ENCODE results near the gene NEUROG2. TPM values are rescaled to one million over a fixed set of nuclear protein-coding genes. Genes with fewer than 3 reads are reported as not detected.
"Not testable (repeated sequence)": the region's sequence is repeated elsewhere in the genome, so short reads cannot be mapped to it uniquely, and the experiment has no call there.

Gene NEUROG2
- total RNA-seq, 1 donor from 2014 or later: not detected

- TF ChIP-seq CTCF (IDR thresholded peaks at IDR 0.05; ENCODE audit: borderline replicate concordance): no peak
- Histone ChIP-seq H3K4me1 (no peaks in the 10 kb centered on the region), H3K27ac (replicated peaks) (no peak overlapping the region), H3K27me3 (ENCODE audit: low read depth) (peaks cover 19% of the 10 kb centered on the region), H3K36me3 (no peaks in the 10 kb centered on the region), H3K9me3 (replicated peaks) (peaks cover 35% of the 10 kb centered on the region), H3K4me3 (no peak overlapping the region)
- intact Hi-C loops (cut with micrococcal nuclease): no loop called here
- no peak for DNase-seq
Observed at GRCh38 chr4:112492321-112492720, 23.7 kb downstream of the NEUROG2 start.

GRCh38 chr4:112490808-112491207 lies 25.2 kb downstream of the NEUROG2 start:
- peaks cover 35% of the 10 kb centered on the region for H3K9me3 ChIP-seq (replicated peaks)
- H3K4me3 ChIP-seq; intact Hi-C loops (cut with micrococcal nuclease); H3K36me3 ChIP-seq; DNase-seq; H3K27ac ChIP-seq (replicated peaks); H3K4me1 ChIP-seq: not testable (repeated sequence)
- peaks cover 23% of the 10 kb centered on the region for H3K27me3 ChIP-seq (ENCODE audit: low read depth)

DNA sequence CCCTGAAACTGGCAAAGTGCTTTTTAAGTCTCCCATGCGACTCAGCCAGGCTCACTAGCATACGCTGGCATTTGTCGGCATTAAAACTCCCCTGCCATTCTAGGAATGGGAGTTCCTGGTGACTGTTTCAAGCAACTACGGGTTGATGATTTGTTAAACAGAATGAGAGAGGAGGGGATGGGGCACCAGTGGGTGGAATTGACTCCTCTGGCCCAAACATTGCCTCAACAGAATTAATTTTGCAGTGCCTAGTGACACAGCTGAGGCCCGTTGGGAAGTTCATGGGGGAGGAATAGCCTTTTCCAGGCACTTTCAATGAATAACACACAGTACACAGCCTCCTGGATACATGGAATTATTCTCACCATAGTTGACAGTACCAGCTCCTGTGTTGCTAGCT lies 30.1 kb downstream of the NEUROG2 start:
- intact Hi-C loops (cut with micrococcal nuclease): no loop called here
- no peak overlapping the region for H3K27ac ChIP-seq (replicated peaks)
- H3K4me3 ChIP-seq: no peak overlapping the region
- no peak for DNase-seq
- H3K27me3 ChIP-seq (ENCODE audit: low read depth): peaks cover 11% of the 10 kb centered on the region
- H3K36me3 ChIP-seq: no peaks in the 10 kb centered on the region
- no peak for TF ChIP-seq CTCF (IDR thresholded peaks at IDR 0.05; ENCODE audit: borderline replicate concordance)
- peaks cover 36% of the 10 kb centered on the region for H3K9me3 ChIP-seq (replicated peaks)
- no peaks in the 10 kb centered on the region for H3K4me1 ChIP-seq

GRCh38 chr4:112473985-112474384 lies 42.0 kb downstream of the NEUROG2 start:
- Histone ChIP-seq H3K9me3 (replicated peaks) (peaks cover 21% of the 10 kb centered on the region), H3K27me3 (ENCODE audit: low read depth) (no peaks in the 10 kb centered on the region), H3K4me1 (no peaks in the 10 kb centered on the region), H3K27ac (replicated peaks) (no peak overlapping the region), H3K4me3 (no peak overlapping the region), H3K36me3 (no peaks in the 10 kb centered on the region)
- TF ChIP-seq CTCF (IDR thresholded peaks at IDR 0.05; ENCODE audit: borderline replicate concordance): no peak
- no peak for DNase-seq
- intact Hi-C loops (cut with micrococcal nuclease): no loop called here

DNA sequence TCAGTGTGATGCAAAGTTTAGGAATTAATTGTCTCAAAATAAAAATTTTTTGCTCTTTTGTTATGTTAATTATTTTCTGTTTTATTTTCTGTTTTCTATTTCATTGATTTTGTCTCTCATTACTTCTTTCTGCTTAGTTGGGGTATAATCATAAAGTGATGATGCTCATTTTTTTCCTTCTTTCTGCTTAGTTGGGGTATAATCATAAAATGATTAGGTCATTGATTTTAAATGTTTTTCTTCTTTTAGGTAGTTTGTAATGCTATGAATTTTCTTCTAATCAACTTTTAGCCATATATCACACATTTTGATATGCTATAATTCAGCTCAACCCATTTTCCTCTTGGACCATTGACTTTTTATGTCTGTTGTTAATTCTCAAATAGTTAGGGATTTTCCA lies 43.7 kb downstream of the NEUROG2 start:
- Histone ChIP-seq H3K27me3 (ENCODE audit: low read depth) (no peaks in the 10 kb centered on the region), H3K27ac (replicated peaks) (no peak overlapping the region), H3K4me1 (no peaks in the 10 kb centered on the region), H3K9me3 (replicated peaks) (peaks cover 21% of the 10 kb centered on the region), H3K4me3 (no peak overlapping the region), H3K36me3 (no peaks in the 10 kb centered on the region)
- no peak for DNase-seq
- intact Hi-C loops (cut with micrococcal nuclease): no loop called here
- TF ChIP-seq CTCF (IDR thresholded peaks at IDR 0.05; ENCODE audit: borderline replicate concordance): no peak

Other genes starting within 250 kb of the NEUROG2 start
- gene TIFA, start 230.3 kb downstream of the NEUROG2 start, total RNA-seq: 16.1 TPM
- 3.1 TPM for gene ALPK1, start 218.8 kb downstream of the NEUROG2 start, total RNA-seq
- 2.7 TPM for gene ZGRF1, start 120.7 kb upstream of the NEUROG2 start, total RNA-seq
- gene LARP7, start 121.0 kb upstream of the NEUROG2 start, total RNA-seq: 62.0 TPM

All from left ventricle myocardium inferior (tissue), 1 donor.